GM12873 (cell line): Measurements from ENCODE around the gene EFNA5.

Experiments used
- CTCF ChIP-seq: IDR thresholded peaks from 2 replicates; pipeline ENCODE4 v1.5.1; 2012; ENCODE audit warnings: low read depth, mild to moderate bottlenecking, moderate library complexity, low read length, control low read depth; ENCODE audit not compliant: insufficient read depth; ENCODE audit errors: missing control alignments

EFNA5 gene

GRCh38 chr5:107451028-107451427, 219.7 kb downstream of the EFNA5 start:
- no peak for TF ChIP-seq CTCF

GRCh38 chr5:107450531-107450930, 220.2 kb downstream of the EFNA5 start:
- no peak for TF ChIP-seq CTCF

- no peak for TF ChIP-seq CTCF
Measured at GRCh38 chr5:107449369-107449768, 221.4 kb downstream of the EFNA5 start.

- no peak for TF ChIP-seq CTCF
Measured at GRCh38 chr5:107447587-107447986, 223.2 kb downstream of the EFNA5 start.

- no peak for TF ChIP-seq CTCF
Measured at GRCh38 chr5:107446972-107447371, 223.8 kb downstream of the EFNA5 start.

GRCh38 chr5:107444300-107444699, 226.4 kb downstream of the EFNA5 start:
- no peak for TF ChIP-seq CTCF

GRCh38 chr5:107443897-107444296, 226.8 kb downstream of the EFNA5 start:
- TF ChIP-seq CTCF, result no peak

- no peak for TF ChIP-seq CTCF
Measured at GRCh38 chr5:107442452-107442851, 228.3 kb downstream of the EFNA5 start.
